ENCODE measurements around the gene PLCH2. TPM values are rescaled to one million over a fixed set of nuclear protein-coding genes. Genes with fewer than 3 reads are reported as not detected.

The PLCH2 gene
- total RNA-seq, 5 donors from 2014 or later (not counting 1 experiment from before 2014, with no cell fraction given), result 20.2 to 59.1 (median 27.9) TPM

GRCh38 chr1:2472109-2472508, 4.0 kb upstream of the PLCH2 start:
- WGBS (ENCODE audit: insufficient coverage), result 74% methylated on average over 6 of the region's 17 CpGs
- Histone ChIP-seq H3K36me3 (ENCODE audit: control insufficient read depth in 2 of 2, extremely low read depth in 1 of 2, insufficient read depth in 1 of 2, low read length in 1 of 2) (no peaks in the 10 kb centered on the region), H3K27ac (ENCODE audit: low read length) (no peak overlapping the region), H3K4me1 (ENCODE audit: control insufficient read depth in 1 of 2, extremely low read depth in 1 of 2, insufficient read depth in 2 of 2, low read length in 2 of 2) (peaks cover 0 to 5% of the 10 kb centered on the region in 2 experiments), H3K27me3 (replicated peaks in 1 of 2; ENCODE audit: control insufficient read depth in 2 of 2, extremely low read depth in 1 of 2, insufficient read depth in 2 of 2, low read length in 1 of 2) (peaks cover 0 to 11% of the 10 kb centered on the region in 2 experiments), H3K9me3 (no peaks in the 10 kb centered on the region), H3K4me3 (ENCODE audit: control insufficient read depth in 1 of 2, extremely low read depth in 1 of 2, low read length in 1 of 2) (no peak overlapping the region)
- Mint-ChIP-seq H3K4me1 (peaks cover 0 to 5% (median 0%) of the 10 kb centered on the region in 3 donors), H3K9me3 (no peaks in the 10 kb centered on the region), H3K4me3 (no peak overlapping the region), H3K27ac (no peak overlapping the region), H3K27me3 (no peaks in the 10 kb centered on the region), H3K36me3 (no peaks in the 10 kb centered on the region)
- no peak for DNase-seq
- no peak for ATAC-seq (replicated peaks in 1 of 4)
- ChIA-PET CTCF (no interaction called here), POLR2A (no interaction called here)

DNA sequence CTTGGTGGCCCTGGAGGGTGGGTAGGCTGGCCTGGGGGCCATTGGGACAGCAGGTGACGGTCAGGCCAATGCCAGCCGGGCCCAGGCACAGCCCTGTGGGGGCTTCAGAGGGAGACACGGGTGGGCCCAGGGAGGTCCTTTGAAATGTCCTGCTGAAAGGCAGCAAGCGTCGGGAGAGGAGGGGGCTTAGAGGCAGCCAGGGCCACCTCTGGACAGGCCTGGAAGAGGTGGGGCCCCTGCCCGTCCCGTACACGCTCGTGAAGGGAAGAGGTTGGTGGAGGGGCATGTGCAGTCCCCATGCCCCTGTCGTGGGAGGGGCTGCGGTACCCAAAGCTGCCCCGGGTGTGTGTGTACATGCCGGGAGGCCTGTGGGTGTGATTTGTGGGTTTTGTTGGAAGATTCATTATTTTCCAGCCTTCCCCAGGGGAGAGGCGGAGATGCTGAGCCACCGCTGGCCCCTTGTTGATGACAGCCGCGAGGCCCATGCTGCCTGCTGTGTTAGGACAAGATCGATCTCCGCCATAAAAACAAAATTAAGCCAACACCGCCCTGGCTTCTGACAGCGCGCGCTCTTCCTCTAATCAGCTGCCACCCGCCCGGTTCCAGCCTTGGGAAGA, 3.4 kb upstream of the PLCH2 start:
- Histone ChIP-seq H3K4me3 (ENCODE audit: control insufficient read depth in 1 of 2, extremely low read depth in 1 of 2, low read length in 1 of 2) (no peak overlapping the region), H3K27me3 (replicated peaks in 1 of 2; ENCODE audit: control insufficient read depth in 2 of 2, extremely low read depth in 1 of 2, insufficient read depth in 2 of 2, low read length in 1 of 2) (peaks cover 0 to 8% of the 10 kb centered on the region in 2 experiments), H3K36me3 (ENCODE audit: control insufficient read depth in 2 of 2, extremely low read depth in 1 of 2, insufficient read depth in 1 of 2, low read length in 1 of 2) (no peaks in the 10 kb centered on the region), H3K27ac (ENCODE audit: low read length) (no peak overlapping the region), H3K9me3 (no peaks in the 10 kb centered on the region), H3K4me1 (ENCODE audit: control insufficient read depth in 1 of 2, extremely low read depth in 1 of 2, insufficient read depth in 2 of 2, low read length in 2 of 2) (peaks cover 0 to under 1% of the 10 kb centered on the region in 2 experiments)
- CTCF ChIA-PET, result no interaction called here
- Mint-ChIP-seq H3K4me1 (peaks cover 0 to 5% (median 0%) of the 10 kb centered on the region in 3 donors), H3K27me3 (no peaks in the 10 kb centered on the region), H3K4me3 (no peak overlapping the region), H3K36me3 (no peaks in the 10 kb centered on the region), H3K9me3 (no peaks in the 10 kb centered on the region), H3K27ac (no peak overlapping the region)
- WGBS (ENCODE audit: insufficient coverage), result 84% methylated on average over 22 of the region's 25 CpGs
- POLR2A ChIA-PET, result no interaction called here
- DNase-seq, result no peak
- ATAC-seq (replicated peaks in 1 of 4), result no peak

DNA sequence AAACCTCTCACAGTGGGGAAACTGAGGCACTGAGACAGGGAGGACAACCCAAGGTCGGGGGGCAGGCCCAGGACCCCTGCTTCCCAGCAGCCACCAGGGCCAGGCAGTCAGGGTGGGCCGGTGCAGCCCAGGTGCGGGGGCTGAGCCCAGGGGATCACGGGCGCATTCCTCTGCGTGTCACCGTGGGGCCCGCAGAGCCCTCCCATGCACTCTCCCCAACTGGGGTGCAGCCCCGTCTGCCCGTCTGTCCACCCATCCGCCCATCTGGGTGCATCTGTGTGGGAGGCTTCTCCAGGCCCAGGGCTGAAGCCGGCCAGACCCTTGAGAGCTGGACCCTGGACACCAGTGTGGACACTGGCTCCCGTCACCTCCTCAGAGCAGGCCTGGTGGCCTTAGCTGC, 2.9 kb upstream of the PLCH2 start:
- Mint-ChIP-seq H3K27ac (no peak overlapping the region), H3K4me3 (no peak overlapping the region), H3K9me3 (no peaks in the 10 kb centered on the region), H3K36me3 (no peaks in the 10 kb centered on the region), H3K27me3 (no peaks in the 10 kb centered on the region), H3K4me1 (peaks cover 0 to 3% (median 0%) of the 10 kb centered on the region in 3 donors)
- Histone ChIP-seq H3K27me3 (replicated peaks in 1 of 2; ENCODE audit: control insufficient read depth in 2 of 2, extremely low read depth in 1 of 2, insufficient read depth in 2 of 2, low read length in 1 of 2) (peaks cover 0 to 4% of the 10 kb centered on the region in 2 experiments), H3K4me3 (ENCODE audit: control insufficient read depth in 1 of 2, extremely low read depth in 1 of 2, low read length in 1 of 2) (no peak overlapping the region), H3K36me3 (ENCODE audit: control insufficient read depth in 2 of 2, extremely low read depth in 1 of 2, insufficient read depth in 1 of 2, low read length in 1 of 2) (no peaks in the 10 kb centered on the region), H3K4me1 (ENCODE audit: control insufficient read depth in 1 of 2, extremely low read depth in 1 of 2, insufficient read depth in 2 of 2, low read length in 2 of 2) (no peaks in the 10 kb centered on the region), H3K9me3 (no peaks in the 10 kb centered on the region), H3K27ac (ENCODE audit: low read length) (no peak overlapping the region)
- DNase-seq (no peak), ATAC-seq (replicated peaks in 1 of 4) (no peak)
- 90% methylated on average over 10 of the region's 13 CpGs for WGBS (ENCODE audit: insufficient coverage)
- POLR2A ChIA-PET, result no interaction called here
- CTCF ChIA-PET, result no interaction called here

DNA sequence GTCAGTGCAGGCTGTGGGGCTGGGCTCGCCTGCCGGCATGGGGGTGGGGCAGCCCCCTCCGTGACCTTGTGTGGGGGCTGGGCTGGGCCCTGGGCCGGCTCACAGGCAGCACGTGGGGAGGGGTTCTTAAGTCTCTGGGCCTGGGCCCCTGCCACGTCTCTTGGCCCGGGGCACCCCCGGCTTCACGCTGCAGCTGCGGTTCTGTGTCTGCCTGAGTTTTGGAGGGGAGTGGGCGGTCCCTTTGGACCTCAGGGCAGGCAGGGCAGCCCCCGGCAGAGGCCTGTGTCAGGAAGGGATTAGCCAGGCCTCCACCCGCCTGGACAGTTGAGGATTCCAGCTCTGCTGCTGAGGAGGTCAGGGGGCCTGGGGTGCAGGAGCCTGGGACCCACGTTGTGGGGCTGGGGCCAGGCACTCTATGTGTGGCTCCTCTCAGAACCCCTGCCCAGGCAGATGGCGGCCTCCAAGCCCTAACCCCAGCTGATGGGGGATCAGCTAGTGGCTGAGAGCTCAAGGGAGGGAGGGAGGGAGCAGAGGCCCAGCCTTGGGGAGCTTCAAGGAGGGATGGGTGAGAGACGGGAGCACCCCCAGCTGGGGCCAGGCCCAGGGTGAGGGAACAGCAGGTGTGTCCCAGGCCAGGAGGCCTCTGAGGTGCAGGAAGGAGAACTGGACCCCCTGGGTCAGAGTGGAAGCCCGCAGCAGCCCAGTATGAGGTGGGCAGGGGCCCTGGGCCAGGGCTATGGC, 1.8 kb upstream of the PLCH2 start:
- H3K4me3 ChIP-seq (ENCODE audit: control insufficient read depth in 1 of 2, extremely low read depth in 1 of 2, low read length in 1 of 2), result no peak overlapping the region
- H3K9me3 ChIP-seq, result no peaks in the 10 kb centered on the region
- no peaks in the 10 kb centered on the region for H3K36me3 ChIP-seq (ENCODE audit: control insufficient read depth in 2 of 2, extremely low read depth in 1 of 2, insufficient read depth in 1 of 2, low read length in 1 of 2)
- Mint-ChIP-seq H3K9me3 (no peaks in the 10 kb centered on the region), H3K27me3 (no peaks in the 10 kb centered on the region), H3K4me3 (no peak overlapping the region), H3K36me3 (no peaks in the 10 kb centered on the region), H3K27ac (no peak overlapping the region), H3K4me1 (no peaks in the 10 kb centered on the region)
- ChIA-PET CTCF (no interaction called here), POLR2A (no interaction called here)
- H3K4me1 ChIP-seq (ENCODE audit: control insufficient read depth in 1 of 2, extremely low read depth in 1 of 2, insufficient read depth in 2 of 2, low read length in 2 of 2), result no peaks in the 10 kb centered on the region
- WGBS (ENCODE audit: insufficient coverage), result 79% methylated on average over 12 of the region's 17 CpGs
- H3K27ac ChIP-seq (ENCODE audit: low read length), result no peak overlapping the region
- DNase-seq, result no peak
- no peak for ATAC-seq (replicated peaks in 1 of 4)
- no peaks in the 10 kb centered on the region for H3K27me3 ChIP-seq (replicated peaks in 1 of 2; ENCODE audit: control insufficient read depth in 2 of 2, extremely low read depth in 1 of 2, insufficient read depth in 2 of 2, low read length in 1 of 2)

DNA sequence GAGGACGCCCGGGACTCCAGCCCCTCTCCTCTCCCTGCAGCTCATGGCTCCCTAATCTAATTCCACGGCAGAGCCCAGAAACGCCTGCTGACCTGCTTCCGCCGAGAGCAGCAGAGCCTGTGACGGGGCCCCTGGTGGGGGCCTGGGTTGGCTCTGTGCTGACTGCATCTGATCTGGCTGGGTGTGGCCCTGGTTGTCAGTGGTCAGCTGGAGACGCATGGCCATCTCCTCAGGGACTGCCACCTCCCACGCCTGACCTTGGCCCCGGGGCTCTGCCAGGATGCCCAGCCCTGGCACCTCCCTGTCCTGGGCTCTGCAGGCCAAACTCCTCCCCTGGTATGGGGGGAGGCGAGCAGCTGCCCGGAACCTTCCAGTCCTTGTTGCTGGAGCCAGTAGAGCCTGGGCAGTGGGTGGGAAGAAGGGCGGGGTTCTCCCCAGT, 1.1 kb upstream of the PLCH2 start:
- Mint-ChIP-seq H3K27ac (no peak overlapping the region), H3K36me3 (no peaks in the 10 kb centered on the region), H3K4me3 (no peak overlapping the region), H3K9me3 (no peaks in the 10 kb centered on the region), H3K27me3 (no peaks in the 10 kb centered on the region), H3K4me1 (no peaks in the 10 kb centered on the region)
- WGBS (ENCODE audit: insufficient coverage), result 68% methylated on average over 7 of the region's 13 CpGs
- H3K36me3 ChIP-seq (ENCODE audit: control insufficient read depth in 2 of 2, extremely low read depth in 1 of 2, insufficient read depth in 1 of 2, low read length in 1 of 2), result no peaks in the 10 kb centered on the region
- DNase-seq, result no peak
- H3K27ac ChIP-seq (ENCODE audit: low read length), result no peak overlapping the region
- no peaks in the 10 kb centered on the region for H3K9me3 ChIP-seq
- H3K4me1 ChIP-seq (ENCODE audit: control insufficient read depth in 1 of 2, extremely low read depth in 1 of 2, insufficient read depth in 2 of 2, low read length in 2 of 2), result no peaks in the 10 kb centered on the region
- POLR2A ChIA-PET, result no interaction called here
- no peak for ATAC-seq (replicated peaks in 1 of 4)
- no peaks in the 10 kb centered on the region for H3K27me3 ChIP-seq (replicated peaks in 1 of 2; ENCODE audit: control insufficient read depth in 2 of 2, extremely low read depth in 1 of 2, insufficient read depth in 2 of 2, low read length in 1 of 2)
- H3K4me3 ChIP-seq (ENCODE audit: control insufficient read depth in 1 of 2, extremely low read depth in 1 of 2, low read length in 1 of 2), result no peak overlapping the region
- CTCF ChIA-PET, result no interaction called here

DNA sequence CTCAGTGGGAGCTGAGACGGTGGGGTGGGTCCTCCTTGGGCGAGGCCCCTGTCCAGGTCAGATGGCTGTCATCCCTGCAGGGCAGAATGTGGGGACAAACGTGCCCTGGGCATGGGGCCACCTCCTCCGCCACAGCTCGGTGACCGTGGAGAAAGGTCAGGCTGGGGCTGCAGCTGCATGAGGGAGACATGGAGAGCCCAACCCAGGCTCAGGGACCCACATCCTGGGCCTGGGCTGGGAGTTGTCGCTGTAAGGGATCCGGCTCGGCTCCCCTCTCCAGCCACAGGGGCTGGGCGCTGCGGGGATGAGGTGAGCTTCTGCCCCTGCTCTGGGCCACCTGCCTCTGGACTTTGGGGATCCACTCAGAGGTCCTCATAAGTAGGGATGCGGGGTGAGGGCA, 518 bp upstream of the PLCH2 start:
- ChIA-PET CTCF (no interaction called here), POLR2A (no interaction called here)
- Histone ChIP-seq H3K4me3 (ENCODE audit: control insufficient read depth in 1 of 2, extremely low read depth in 1 of 2, low read length in 1 of 2) (no peak overlapping the region), H3K27me3 (replicated peaks in 1 of 2; ENCODE audit: control insufficient read depth in 2 of 2, extremely low read depth in 1 of 2, insufficient read depth in 2 of 2, low read length in 1 of 2) (no peaks in the 10 kb centered on the region), H3K9me3 (no peaks in the 10 kb centered on the region), H3K36me3 (ENCODE audit: control insufficient read depth in 2 of 2, extremely low read depth in 1 of 2, insufficient read depth in 1 of 2, low read length in 1 of 2) (no peaks in the 10 kb centered on the region), H3K27ac (ENCODE audit: low read length) (no peak overlapping the region), H3K4me1 (ENCODE audit: control insufficient read depth in 1 of 2, extremely low read depth in 1 of 2, insufficient read depth in 2 of 2, low read length in 2 of 2) (no peaks in the 10 kb centered on the region)
- Mint-ChIP-seq H3K27ac (no peak overlapping the region), H3K4me3 (no peak overlapping the region), H3K4me1 (no peaks in the 10 kb centered on the region), H3K27me3 (no peaks in the 10 kb centered on the region), H3K36me3 (no peaks in the 10 kb centered on the region), H3K9me3 (no peaks in the 10 kb centered on the region)
- no peak for DNase-seq
- WGBS (ENCODE audit: insufficient coverage), result 92% methylated on average over 12 of the region's 12 CpGs
- ATAC-seq (replicated peaks in 1 of 4), result no peak
